ENCODE measurements around the gene PLD3. TPM values are rescaled to one million over a fixed set of nuclear protein-coding genes. Genes with fewer than 3 reads are reported as not detected.

The PLD3 gene
- total RNA-seq, 2 donors from 2014 or later = 193 to 202 TPM

- intact Hi-C loops (cut with DNase I) = no loop called here
- no peak for DNase-seq
- ATAC-seq = peak in 1 of 2 donors; percentile 33
These were observed 30.0 kb downstream of the PLD3 start for GRCh38 chr19:40378509-40378908.

- ATAC-seq = no peak
- no peak for DNase-seq
- intact Hi-C loops (cut with DNase I) = no loop called here
These were observed 31.1 kb downstream of the PLD3 start for GRCh38 chr19:40379446-40380198.

DNA sequence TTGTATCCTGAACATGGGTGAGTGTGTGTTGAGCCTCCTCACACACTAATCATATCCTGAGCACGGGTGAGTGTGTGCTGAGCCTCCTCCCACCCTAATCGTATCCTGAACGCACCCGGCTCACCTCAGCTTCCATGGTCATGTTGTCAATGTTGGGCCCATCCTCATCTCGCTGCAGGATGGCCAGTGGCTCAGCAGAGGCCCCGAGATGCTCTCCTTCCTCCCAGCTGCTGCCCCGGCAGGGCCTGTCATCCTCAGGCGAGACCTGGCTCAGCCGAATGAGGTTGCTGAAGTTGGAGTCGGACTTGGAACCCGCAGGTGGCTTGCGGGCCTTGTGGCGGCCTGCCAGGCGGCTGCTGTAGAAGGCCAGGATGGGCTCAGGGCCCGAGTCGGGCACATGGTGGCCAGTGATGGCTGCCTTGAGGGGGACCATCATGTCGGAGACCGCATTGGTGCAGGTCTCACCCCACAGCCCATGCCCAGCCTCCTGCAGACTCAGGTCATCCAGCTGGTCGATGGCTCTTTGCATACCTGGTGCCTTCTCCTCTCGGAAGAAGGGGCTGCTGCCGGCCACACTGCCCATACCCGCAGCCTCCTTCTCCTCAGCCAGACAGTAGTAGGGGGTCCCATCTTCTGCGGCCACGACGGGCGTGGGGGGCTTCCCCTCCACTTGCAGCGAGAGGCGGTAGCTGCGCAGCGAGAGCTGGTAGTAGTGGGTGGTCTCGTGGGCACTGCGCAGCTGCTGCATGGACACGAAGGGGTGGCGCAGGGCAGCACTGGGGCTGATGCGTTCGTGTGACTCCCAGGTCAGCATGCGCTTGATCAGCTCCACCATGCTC lies 31.9 kb downstream of the PLD3 start:
- intact Hi-C loops (cut with DNase I) = no loop called here

GRCh38 chr19:40381321-40381720 lies 32.8 kb downstream of the PLD3 start:
- intact Hi-C loops (cut with DNase I) = no loop called here
- DNase-seq (no peak), ATAC-seq (no peak)

More for the DNA sequence above, 31.9 kb downstream of the PLD3 start:
- ATAC-seq = no peak
- DNase-seq = no peak

DNA sequence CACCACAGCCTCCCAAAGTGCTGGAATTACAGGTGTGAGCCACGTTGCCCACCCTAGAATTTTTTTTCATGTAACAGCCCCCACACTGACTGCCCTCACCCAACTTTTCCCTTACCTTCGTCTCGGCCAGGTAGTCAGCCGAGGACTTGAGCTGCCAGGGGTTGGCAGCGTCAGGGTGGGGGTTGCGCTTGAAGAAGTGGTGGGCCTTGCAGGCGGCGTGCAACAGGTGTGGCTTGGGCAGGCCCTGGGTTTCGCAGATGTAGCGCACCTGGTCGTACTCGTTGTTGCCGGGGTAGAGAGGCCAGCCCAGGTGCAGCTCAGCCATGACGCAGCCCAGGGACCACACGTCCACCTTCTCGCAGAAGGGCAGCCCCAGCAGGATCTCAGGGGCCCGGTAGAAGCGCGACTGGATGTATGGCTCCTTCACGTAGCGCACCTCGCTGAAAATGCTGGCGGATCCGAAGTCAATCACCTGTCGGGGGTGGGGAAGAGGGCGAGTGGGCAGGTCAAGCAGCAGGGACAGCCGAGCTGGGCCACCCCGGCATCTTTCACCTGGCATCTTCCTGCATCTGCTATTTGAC lies 35.3 kb downstream of the PLD3 start:
- intact Hi-C loops (cut with DNase I) = no loop called here
- ATAC-seq = no peak
- DNase-seq = no peak

GRCh38 chr19:40387155-40387554 lies 38.7 kb downstream of the PLD3 start:
- intact Hi-C loops (cut with DNase I) = no loop called here
- DNase-seq (no peak), ATAC-seq (no peak)

- no peak for DNase-seq
- no peak for ATAC-seq
- intact Hi-C loops (cut with DNase I) = no loop called here
These were observed 40.0 kb downstream of the PLD3 start for GRCh38 chr19:40388481-40388880.

- no peak for ATAC-seq
- intact Hi-C loops (cut with DNase I) = no loop called here
- no peak for DNase-seq
These were observed 41.0 kb downstream of the PLD3 start for GRCh38 chr19:40389404-40390083.

GRCh38 chr19:40390084-40390742 lies 41.7 kb downstream of the PLD3 start, which contains the start of gene HIPK4:
HIPK4 (minus strand) TSS chr19:40390181; CDS start chr19:40389902, 279 bp downstream.
- intact Hi-C loops (cut with DNase I) = no loop called here
- ATAC-seq = no peak
- DNase-seq = no peak

- ATAC-seq = no peak
- DNase-seq = no peak
- intact Hi-C loops (cut with DNase I) = no loop called here
These were observed 43.6 kb downstream of the PLD3 start for GRCh38 chr19:40392123-40392522.

DNA sequence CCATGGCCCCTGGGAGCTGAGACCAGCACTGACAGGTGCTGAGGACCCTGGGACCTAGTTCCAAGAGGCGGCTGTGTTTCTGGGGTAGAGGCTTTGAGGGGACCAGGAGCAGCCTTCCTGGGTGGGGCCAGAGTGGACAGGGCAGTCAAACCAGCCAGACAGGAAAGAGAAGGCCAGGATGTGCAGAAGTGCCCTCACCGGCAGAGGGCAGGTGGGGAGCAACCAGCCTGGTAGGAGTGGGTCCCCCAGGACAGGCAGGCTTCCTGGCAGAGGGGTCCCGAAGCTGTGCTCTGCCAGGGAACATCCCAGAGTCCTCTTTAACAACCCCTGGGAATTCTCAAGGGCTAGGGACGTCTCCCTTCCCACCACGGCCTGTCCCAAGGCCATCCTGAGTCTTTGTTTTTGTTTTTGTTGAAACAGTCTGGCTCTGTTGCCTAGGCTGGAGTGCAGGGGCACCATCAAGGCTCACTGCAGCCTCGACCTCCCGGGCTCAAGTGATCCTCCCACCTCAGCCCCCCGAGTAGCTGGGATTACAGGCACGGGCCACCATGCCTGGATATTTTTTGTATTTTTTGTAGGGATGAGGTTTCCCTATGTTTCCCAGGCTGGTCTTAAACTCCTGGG lies 44.5 kb downstream of the PLD3 start:
- no peak for DNase-seq
- intact Hi-C loops (cut with DNase I) = no loop called here

GRCh38 chr19:40393894-40394815 lies 45.7 kb downstream of the PLD3 start:
- ATAC-seq (no peak), DNase-seq (no peak)
- intact Hi-C loops (cut with DNase I) = no loop called here

More for the DNA sequence above, 44.5 kb downstream of the PLD3 start:
- peak; percentile 20 to 29 for ATAC-seq

DNA sequence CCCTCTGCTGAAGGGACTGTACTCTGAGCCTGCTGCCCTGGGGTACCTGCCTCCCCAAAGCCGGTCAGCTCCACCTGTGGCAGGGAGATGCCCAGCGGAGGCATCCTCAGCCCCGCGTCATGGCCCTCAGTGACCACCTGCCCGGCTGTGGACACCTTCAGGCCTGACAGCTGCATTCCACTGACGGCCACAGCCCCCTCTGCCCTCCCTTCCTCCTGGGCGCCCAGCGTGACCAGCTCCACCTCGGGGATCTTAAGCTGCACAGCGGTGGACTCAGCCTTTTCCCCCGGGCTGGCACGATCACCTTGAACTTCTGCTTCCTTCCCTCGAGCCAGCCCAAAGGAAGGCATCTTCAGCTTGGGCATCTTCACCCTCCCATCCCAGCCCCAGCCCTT lies 46.3 kb downstream of the PLD3 start:
- no peak for ATAC-seq
- intact Hi-C loops (cut with DNase I) = loop anchor here in 1 of 2 donors (5.0 kb wide), 1 partner anchor 38 kb away; no protein-coding TSS in a partner anchor
- DNase-seq = no peak

- intact Hi-C loops (cut with DNase I) = loop anchor here in 1 of 2 donors (5.0 kb wide), 1 partner anchor 39 kb away; no protein-coding TSS in a partner anchor
- DNase-seq (no peak), ATAC-seq (no peak)
These were observed 47.5 kb downstream of the PLD3 start for GRCh38 chr19:40395956-40396355.

DNA sequence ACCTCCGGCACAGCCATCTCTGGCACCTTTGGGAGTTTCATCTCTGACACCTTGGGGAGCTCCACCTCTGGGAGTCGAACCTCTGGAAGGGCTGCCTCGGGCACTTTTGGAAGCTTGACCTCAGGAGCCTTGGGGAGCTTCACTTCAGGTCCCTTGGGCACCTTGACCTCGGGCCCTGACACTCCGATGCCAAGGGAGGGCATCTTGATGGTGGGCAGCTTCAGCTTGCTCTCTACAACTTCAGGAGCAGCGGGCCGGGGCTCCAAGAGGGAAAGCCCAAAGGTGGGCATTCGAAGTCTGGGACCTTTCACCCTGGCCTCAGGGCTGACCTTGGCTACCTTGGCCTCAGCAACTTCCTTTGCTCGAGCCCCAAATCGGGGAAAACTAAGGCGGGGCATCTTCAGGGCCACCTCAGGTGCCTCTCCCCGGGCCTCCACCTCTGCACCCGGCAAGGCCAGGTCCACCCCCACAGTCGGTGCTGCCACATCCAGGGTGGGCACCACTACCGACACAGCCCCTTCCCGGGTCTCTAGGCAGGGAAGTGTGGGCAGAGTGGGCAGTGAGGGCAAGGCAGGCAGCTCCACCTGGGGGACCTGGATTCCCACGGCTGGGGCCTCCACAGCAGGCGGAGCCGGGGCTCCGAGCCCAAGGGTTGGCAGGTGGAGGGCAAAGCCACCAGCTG lies 48.5 kb downstream of the PLD3 start:
- ATAC-seq (no peak), DNase-seq (no peak)
- intact Hi-C loops (cut with DNase I) = loop anchor here in 1 of 2 donors (5.0 kb wide), 1 partner anchor 40 kb away; no protein-coding TSS in a partner anchor

DNA sequence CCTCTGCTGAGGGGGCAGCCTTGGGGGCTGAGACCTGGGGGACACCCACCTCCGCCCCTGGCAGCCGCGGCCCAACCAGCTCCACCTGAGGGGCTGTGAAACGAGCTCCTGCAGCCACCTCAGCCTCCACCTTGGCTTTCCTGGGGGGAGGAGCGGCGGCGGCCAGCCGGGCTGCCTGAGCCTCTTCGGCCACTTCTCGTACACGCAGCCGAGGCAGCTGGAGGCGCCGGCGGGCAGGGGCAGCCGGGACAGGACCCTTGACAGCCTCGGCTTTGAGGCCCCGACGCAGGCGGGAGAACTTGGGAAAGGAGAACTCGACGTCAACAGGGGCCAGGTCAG lies 49.0 kb downstream of the PLD3 start:
- intact Hi-C loops (cut with DNase I) = loop anchor here in 1 of 2 donors (5.0 kb wide), 1 partner anchor 40 kb away; no protein-coding TSS in a partner anchor
- ATAC-seq = no peak

More for the DNA sequence above, 49.0 kb downstream of the PLD3 start:
- no peak for DNase-seq
